ENCODE data around the gene DMRTC2. TPM values are rescaled to one million over a fixed set of nuclear protein-coding genes. Genes with fewer than 3 reads are reported as not detected.

Gene DMRTC2
- total RNA-seq, 1 experiment from 2014 or later, result not detected

GRCh38 chr19:41815301-41815700 is 29.5 kb upstream of the DMRTC2 start (continued):
- TF ChIP-seq TP53 (CRISPR knock-in tag; IDR thresholded peaks at IDR 0.05), result no peak
- TF ChIP-seq ZNF423 (CRISPR knock-in tag; IDR thresholded peaks at IDR 0.05), result no peak
- TF ChIP-seq, protein P1, sequence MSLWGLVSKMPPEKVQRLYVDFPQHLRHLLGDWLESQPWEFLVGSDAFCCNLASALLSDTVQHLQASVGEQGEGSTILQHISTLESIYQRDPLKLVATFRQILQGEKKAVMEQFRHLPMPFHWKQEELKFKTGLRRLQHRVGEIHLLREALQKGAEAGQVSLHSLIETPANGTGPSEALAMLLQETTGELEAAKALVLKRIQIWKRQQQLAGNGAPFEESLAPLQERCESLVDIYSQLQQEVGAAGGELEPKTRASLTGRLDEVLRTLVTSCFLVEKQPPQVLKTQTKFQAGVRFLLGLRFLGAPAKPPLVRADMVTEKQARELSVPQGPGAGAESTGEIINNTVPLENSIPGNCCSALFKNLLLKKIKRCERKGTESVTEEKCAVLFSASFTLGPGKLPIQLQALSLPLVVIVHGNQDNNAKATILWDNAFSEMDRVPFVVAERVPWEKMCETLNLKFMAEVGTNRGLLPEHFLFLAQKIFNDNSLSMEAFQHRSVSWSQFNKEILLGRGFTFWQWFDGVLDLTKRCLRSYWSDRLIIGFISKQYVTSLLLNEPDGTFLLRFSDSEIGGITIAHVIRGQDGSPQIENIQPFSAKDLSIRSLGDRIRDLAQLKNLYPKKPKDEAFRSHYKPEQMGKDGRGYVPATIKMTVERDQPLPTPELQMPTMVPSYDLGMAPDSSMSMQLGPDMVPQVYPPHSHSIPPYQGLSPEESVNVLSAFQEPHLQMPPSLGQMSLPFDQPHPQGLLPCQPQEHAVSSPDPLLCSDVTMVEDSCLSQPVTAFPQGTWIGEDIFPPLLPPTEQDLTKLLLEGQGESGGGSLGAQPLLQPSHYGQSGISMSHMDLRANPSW (CRISPR knock-in tag; conservative IDR thresholded peaks at IDR 0.05; ENCODE audit: low read depth), result no peak
- TF ChIP-seq E2F4 (CRISPR knock-in tag; IDR thresholded peaks at IDR 0.05; ENCODE audit: borderline replicate concordance, low read depth), result no peak
- TF ChIP-seq FOXP4 (CRISPR knock-in tag; IDR thresholded peaks at IDR 0.05), result no peak

- no peaks in the 10 kb centered on the region for H3K9me3 Mint-ChIP-seq
- ChIA-PET CTCF (interaction anchor here (11.4 kb wide), 1 partner anchor 23 kb away, joined by 190 read pairs; the partner anchor contains the start of gene CEACAM3), POLR2A (no interaction called here)
- H3K4me1 Mint-ChIP-seq, result no peaks in the 10 kb centered on the region
- TF ChIP-seq ZBTB21 (CRISPR knock-in tag; IDR thresholded peaks at IDR 0.05; ENCODE audit: borderline replicate concordance), result no peak
- TF ChIP-seq E2F5 (CRISPR knock-in tag; IDR thresholded peaks at IDR 0.05), result no peak
- TF ChIP-seq CREM (CRISPR knock-in tag; IDR thresholded peaks at IDR 0.05), result no peak
- TF ChIP-seq RELA (CRISPR knock-in tag; IDR thresholded peaks at IDR 0.05; ENCODE audit: borderline replicate concordance), result no peak
- no peak for TF ChIP-seq ATF6 (CRISPR knock-in tag; IDR thresholded peaks at IDR 0.05)
- no peak for TF ChIP-seq OVOL2 (CRISPR knock-in tag; IDR thresholded peaks at IDR 0.05; ENCODE audit: borderline replicate concordance)
- TF ChIP-seq MYBL2 (CRISPR knock-in tag; IDR thresholded peaks at IDR 0.05), result no peak
- no peak for TF ChIP-seq JAZF1 (CRISPR knock-in tag; IDR thresholded peaks at IDR 0.05)
- TF ChIP-seq IRF2 (CRISPR knock-in tag; IDR thresholded peaks at IDR 0.05; ENCODE audit: borderline replicate concordance, low read depth), result no peak
- no peak for TF ChIP-seq NFE2L1 (CRISPR knock-in tag; IDR thresholded peaks at IDR 0.05)
- TF ChIP-seq ATF1 (CRISPR knock-in tag; IDR thresholded peaks at IDR 0.05), result no peak
- no peak for TF ChIP-seq FOXP1 (CRISPR knock-in tag; IDR thresholded peaks at IDR 0.05; ENCODE audit: borderline replicate concordance)
- no peaks in the 10 kb centered on the region; the same call in 1 of the 2 replicates for H3K27me3 Mint-ChIP-seq (ENCODE audit: low read depth)
- no peak overlapping the region for H3K4me3 Mint-ChIP-seq
- no peak overlapping the region for H3K27ac Mint-ChIP-seq
- DNase-seq (ENCODE audit: low spot score), result no peak
- ATAC-seq, result no peak
- no peaks in the 10 kb centered on the region for H3K36me3 Mint-ChIP-seq
Observed at GRCh38 chr19:41816761-41817160, 28.1 kb upstream of the DMRTC2 start.
